ENCODE results near the gene OSTN. TPM values are rescaled to one million over a fixed set of nuclear protein-coding genes. Genes with fewer than 3 reads are reported as not detected.

The OSTN gene
- total RNA-seq, 1 experiment from 2014 or later: not detected

DNA sequence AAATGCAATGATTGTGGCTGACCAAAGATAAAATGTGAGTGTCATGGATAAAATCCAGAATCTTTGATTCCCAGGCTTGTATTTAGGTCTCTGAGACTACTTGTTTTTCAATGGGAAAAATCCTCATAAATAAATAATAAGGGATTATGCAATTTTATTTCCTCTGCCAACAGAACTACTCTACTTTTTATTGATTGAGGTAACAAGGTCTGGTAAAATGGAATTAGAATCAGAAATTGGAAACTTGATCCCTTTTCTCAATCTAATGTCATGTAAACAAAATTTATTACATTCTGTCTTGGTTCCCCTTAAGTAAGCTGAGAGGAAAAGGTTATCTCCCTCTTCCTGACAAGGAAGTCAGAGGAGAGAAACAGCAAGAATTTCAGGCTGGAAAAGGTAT, 81.8 kb downstream of the OSTN start:
- H3K27me3 ChIP-seq (ENCODE audit: insufficient read depth, low read length): no peaks in the 10 kb centered on the region
- intact Hi-C loops (cut with micrococcal nuclease): no loop called here
- no peak overlapping the region for H3K4me2 ChIP-seq (ENCODE audit: low read length)
- DNase-seq (ENCODE audit: low read depth, low spot score) (no peak), ATAC-seq (no peak)
- ChIA-PET POLR2A (no interaction called here), RAD21 (ENCODE audit: low non-redundant PET in 1 of 2, low total read pairs in 2 of 2, uncharacterized antibody in 2 of 2, unreplicated experiment in 2 of 2) (no interaction called here), CTCF (no interaction called here)
- no peak overlapping the region for H3K4me3 ChIP-seq (replicated peaks in 1 of 2; ENCODE audit: low read depth in 1 of 2, low read length in 2 of 2)
- no peak overlapping the region for H3K27ac ChIP-seq (ENCODE audit: low read depth, low read length)
- no peaks in the 10 kb centered on the region for H3K36me3 ChIP-seq (ENCODE audit: control insufficient read depth in 1 of 2, insufficient read depth in 2 of 2, low read length in 2 of 2)
- no peaks in the 10 kb centered on the region for H3K9me3 ChIP-seq (ENCODE audit: control insufficient read depth in 1 of 2, insufficient read depth in 1 of 2, low read depth in 1 of 2, low read length in 2 of 2)
- H3K79me2 ChIP-seq (ENCODE audit: insufficient read depth, low read length): no peaks in the 10 kb centered on the region
- TF ChIP-seq ELF1 (IDR thresholded peaks at IDR 0.05; ENCODE audit: borderline replicate concordance, low read depth): no peak
- H3K9ac ChIP-seq (ENCODE audit: low read length): no peak overlapping the region
- H3K9me2 ChIP-seq (ENCODE audit: insufficient read depth): no peaks in the 10 kb centered on the region
- H4K20me1 ChIP-seq (ENCODE audit: insufficient read depth): no peaks in the 10 kb centered on the region
- peaks cover 0 to 3% of the 10 kb centered on the region in 2 experiments; a peak in 1 of 4 replicates for H3K4me1 ChIP-seq (ENCODE audit: control insufficient read depth in 1 of 2, insufficient read depth in 2 of 2, low read length in 2 of 2)
- no TSS peak for BruUV-seq (replicated peaks)
- no peak overlapping the region for H2AFZ ChIP-seq (ENCODE audit: low read depth, low read length, poor library complexity, severe bottlenecking)

DNA sequence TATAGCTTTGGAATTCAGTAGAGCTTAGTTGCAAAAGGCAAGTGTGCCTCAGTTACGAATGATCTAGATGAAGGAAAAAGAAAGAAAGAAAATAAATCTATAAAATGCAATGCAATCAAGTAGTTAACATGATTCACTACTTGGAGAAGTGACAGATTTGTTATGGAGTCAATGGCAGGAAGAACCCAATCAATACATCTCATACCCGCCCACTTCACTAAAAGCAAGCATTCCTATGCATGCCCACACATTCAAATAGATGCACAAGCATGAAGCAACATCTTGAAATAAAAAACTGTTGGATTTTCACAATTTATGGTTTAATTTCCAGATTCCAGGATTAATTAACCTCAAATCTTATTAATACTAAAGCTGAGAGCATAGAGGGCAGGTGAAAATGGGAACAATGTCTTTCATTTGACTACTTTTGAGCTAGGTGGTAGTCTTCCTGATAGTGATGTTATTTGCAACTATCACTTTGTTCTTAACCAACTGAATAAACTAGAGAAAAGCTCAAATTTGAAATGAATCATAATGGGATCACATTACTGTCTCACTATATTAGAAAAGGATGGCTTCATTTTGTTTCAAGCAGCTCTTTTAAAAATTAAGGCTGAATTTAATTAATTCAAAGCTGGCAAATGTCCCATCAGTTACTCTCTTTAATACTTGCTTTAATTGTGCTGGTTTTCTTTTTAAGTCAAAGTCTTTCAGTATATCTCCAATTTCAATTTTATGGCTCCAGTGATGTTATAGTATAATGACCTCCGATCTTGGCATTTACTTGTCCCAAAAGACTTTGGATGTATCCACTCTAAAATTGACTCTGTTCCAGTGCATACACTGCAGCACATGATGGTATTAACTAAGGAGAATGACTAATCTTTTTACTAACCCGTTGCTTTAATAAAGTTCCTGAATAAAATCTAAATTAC, 83.5 kb downstream of the OSTN start:
- ChIA-PET RAD21 (ENCODE audit: low non-redundant PET in 1 of 2, low total read pairs in 2 of 2, uncharacterized antibody in 2 of 2, unreplicated experiment in 2 of 2) (no interaction called here), CTCF (no interaction called here), POLR2A (no interaction called here)
- DNase-seq (ENCODE audit: low read depth, low spot score) (no peak), ATAC-seq (no peak)
- Histone ChIP-seq H3K9ac (ENCODE audit: low read length) (no peak overlapping the region), H3K4me1 (ENCODE audit: control insufficient read depth in 1 of 2, insufficient read depth in 2 of 2, low read length in 2 of 2) (peaks cover 0 to 3% of the 10 kb centered on the region in 2 experiments; a peak in 1 of 4 replicates), H3K9me2 (ENCODE audit: insufficient read depth) (no peaks in the 10 kb centered on the region), H3K4me2 (ENCODE audit: low read length) (no peak overlapping the region), H3K4me3 (replicated peaks in 1 of 2; ENCODE audit: low read depth in 1 of 2, low read length in 2 of 2) (no peak overlapping the region), H3K27ac (ENCODE audit: low read depth, low read length) (no peak overlapping the region), H3K27me3 (ENCODE audit: insufficient read depth, low read length) (no peaks in the 10 kb centered on the region), H3K9me3 (ENCODE audit: control insufficient read depth in 1 of 2, insufficient read depth in 1 of 2, low read depth in 1 of 2, low read length in 2 of 2) (no peaks in the 10 kb centered on the region), H2AFZ (ENCODE audit: low read depth, low read length, poor library complexity, severe bottlenecking) (no peak overlapping the region), H3K36me3 (ENCODE audit: control insufficient read depth in 1 of 2, insufficient read depth in 2 of 2, low read length in 2 of 2) (no peaks in the 10 kb centered on the region), H4K20me1 (ENCODE audit: insufficient read depth) (no peaks in the 10 kb centered on the region), H3K79me2 (ENCODE audit: insufficient read depth, low read length) (no peaks in the 10 kb centered on the region)
- BruUV-seq (replicated peaks): no TSS peak
- intact Hi-C loops (cut with micrococcal nuclease): no loop called here
- no peak for TF ChIP-seq SP1 (IDR thresholded peaks at IDR 0.05; ENCODE audit: low read depth)
- TF ChIP-seq ELF1 (IDR thresholded peaks at IDR 0.05; ENCODE audit: borderline replicate concordance, low read depth): no peak
- no peak for TF ChIP-seq CBX3 (IDR thresholded peaks at IDR 0.05; ENCODE audit: low read depth)
- TF ChIP-seq ZFX (IDR thresholded peaks at IDR 0.05): no peak
- TF ChIP-seq YY1 (IDR thresholded peaks at IDR 0.05; ENCODE audit: extremely low read depth, insufficient replicate concordance, low read depth, low read length): no peak

All from HCT116 (cell line).